ENCODE data around the gene LIME1.

The LIME1 gene

DNA sequence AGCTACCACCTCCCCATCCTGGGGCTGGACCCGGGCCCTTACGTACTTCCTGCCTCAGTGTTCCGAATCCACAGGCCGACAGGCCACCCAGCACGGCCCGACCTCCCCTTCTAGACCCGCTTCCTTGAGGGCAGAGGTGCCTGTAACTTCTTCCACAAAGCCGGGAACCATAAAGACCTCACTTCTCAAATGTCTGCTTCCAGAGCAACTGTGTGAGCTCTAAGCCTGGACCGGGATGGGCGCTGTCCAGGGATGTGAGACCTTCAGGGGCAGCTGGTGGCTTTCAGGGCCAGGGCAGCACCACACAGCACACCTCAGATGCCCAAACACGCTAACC, 12.4 kb downstream of the LIME1 start:
- in situ Hi-C loops (cut with MboI; ENCODE audit: low sequenced_read_pairs) = no loop called here

DNA sequence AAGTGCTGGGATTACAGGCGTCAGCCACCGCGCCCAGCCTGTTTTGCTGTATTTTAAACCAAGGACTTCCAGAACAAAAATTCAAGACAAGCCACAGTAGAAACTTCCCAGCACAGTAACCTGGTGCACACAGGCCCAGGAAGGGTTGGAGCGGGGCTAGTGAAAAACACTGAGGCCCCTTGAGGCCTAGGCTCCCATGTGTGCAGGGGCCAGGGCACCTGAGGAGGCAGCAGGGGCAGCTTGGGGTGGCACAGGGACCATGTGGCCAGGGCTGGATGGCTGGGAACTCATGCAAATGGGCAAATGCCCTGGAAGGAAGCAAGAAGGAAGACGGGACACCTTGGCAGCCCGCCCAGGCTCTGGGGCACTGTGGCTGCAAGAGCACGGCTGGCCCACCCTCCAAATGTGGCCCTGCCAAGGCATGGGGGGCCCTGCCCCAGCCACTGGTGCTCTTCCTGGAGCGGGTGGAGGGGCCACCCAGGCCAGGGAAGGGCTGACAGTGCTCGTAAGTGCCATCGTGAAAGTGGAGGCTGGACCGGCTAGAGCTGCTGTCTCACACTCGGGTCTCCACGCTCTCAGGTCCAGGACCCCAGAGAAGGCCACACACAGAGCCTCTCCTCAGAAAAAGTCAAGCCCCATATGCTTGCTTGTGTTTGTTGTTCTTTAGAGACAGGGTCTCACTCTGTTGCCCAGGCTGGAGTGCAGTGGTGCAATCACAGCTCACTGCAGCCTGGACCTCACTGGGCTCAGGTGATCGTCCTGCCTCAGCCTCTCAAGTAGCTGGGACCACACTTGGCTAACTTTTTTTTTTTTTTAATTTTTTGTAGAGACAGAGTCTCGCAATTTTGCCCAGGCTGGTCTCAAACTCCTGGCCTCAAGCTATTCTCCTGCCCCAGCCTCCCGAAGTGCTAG, 13.4 kb downstream of the LIME1 start:
- in situ Hi-C loops (cut with MboI; ENCODE audit: low sequenced_read_pairs) = no loop called here

DNA sequence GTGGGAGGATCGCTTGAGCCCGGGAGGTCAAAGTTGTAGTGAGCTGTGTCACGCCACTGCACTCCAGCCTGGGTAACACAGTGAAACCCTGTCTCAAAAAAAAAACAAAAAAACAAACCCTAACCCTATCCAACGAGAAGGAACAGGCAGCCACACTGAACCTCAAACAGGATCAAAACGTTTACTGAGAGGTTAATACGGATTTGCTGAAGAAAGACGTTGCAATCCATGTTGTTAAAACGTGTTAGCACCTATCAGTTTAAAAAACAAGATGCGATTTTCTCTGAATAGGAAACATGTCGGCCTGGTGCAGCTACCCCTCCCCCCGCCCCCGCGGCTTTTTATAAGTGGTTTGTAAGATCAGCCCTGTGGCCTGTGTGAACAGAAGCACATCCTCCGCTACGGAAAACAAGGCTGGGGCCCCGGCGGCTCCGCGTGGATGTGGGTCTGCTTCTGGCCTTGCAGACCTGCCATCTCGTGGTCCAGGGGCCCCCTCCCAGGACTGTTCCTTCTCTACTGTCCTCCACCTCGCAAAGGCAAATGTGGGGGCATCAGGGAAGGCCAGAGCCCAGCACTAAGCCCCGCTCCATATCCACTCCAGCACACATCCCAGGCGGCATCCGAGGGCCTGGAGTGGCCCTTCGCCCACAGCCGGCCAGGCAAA, 14.5 kb downstream of the LIME1 start:
- in situ Hi-C loops (cut with MboI; ENCODE audit: low sequenced_read_pairs) = no loop called here

DNA sequence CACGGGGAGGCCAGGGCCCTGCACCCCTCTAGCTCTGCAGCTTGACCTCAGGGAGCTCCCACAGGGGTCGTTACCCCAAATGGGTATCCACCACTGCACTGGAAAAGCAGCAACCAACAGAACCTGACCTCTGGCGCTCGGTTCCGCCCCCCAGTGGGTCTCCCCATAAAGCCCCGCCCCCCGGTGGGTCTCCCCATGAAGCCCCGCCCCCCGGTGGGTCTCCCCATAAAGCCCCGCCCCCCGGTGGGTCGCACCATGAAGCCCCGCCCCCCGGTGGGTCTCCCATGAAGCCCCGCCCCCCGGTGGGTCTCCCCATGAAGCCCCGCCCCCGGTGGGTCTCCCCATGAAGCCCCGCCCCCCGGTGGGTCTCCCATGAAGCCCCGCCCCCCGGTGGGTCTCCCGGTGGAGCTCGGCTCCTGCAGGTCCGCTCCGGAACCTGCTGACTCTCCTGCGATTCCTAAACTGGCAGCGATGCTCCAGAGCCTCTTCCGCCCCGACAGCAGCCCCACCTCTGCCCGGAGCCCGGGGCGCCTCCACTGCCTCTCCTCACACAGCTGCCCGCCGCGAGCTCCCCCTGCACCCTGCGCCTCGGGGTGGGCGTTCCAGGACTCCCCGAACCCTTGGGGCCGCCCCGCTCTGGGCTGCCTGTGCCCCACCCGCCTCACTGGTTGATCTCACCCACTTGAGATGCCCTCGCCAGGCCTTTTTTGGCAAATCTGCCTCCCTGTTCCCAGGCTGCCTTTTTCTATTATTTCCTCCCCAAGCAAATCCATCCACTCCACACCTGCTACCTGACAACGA, 15.2 kb downstream of the LIME1 start:
- in situ Hi-C loops (cut with MboI; ENCODE audit: low sequenced_read_pairs) = no loop called here

DNA sequence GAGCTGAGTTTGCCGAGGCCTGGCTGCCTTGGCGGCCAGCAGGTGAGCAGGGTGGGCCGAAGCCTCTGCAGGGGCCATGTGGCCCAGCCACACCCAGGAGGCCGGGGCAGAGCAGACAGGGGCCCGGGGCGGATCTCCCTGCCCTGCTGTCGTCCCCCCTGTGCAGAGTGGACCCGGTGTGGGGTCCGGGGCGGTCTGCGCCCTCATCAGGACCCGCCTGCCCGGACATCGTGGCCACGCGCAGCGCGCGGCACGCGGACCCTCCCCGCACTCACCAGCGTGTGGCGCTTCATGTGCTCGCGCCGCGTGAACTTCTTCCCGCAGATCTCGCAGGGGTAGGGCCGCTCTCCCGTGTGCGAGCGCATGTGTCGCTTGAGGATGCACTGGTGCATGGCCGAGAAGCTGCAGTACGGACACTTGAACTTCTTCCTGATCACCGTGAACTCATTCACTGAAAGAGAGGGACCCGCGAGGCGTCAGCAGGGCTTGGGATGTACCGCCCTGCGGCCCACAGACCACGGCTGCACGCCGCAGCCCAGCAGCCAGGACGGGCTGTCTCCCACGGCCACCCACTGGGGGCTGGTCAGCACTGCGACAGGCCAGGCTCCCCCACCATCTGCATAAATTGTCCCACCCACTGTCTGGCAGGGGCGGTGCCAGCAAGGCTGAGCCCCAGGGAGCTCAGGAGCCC, 16.1 kb downstream of the LIME1 start:
- in situ Hi-C loops (cut with MboI; ENCODE audit: low sequenced_read_pairs) = no loop called here

DNA sequence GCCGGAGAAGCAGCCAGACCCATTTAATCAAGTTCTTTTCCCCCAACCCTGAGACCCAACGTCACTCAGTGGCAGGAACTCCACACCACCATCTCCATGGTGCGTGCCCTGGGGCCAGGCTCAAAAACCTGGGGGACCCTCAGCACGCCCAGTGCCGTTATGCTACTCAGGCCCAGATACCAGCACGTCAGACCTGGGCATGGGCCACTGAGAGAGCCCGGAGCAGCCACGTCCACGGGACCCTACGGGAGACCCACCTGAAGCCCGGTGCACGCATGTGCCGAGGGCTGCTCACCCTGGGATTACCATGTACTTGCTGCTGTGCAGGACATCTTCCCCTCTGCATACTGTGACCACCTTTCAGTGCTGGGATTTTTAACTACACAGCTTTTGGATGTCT, 16.9 kb downstream of the LIME1 start:
- in situ Hi-C loops (cut with MboI; ENCODE audit: low sequenced_read_pairs) = no loop called here

DNA sequence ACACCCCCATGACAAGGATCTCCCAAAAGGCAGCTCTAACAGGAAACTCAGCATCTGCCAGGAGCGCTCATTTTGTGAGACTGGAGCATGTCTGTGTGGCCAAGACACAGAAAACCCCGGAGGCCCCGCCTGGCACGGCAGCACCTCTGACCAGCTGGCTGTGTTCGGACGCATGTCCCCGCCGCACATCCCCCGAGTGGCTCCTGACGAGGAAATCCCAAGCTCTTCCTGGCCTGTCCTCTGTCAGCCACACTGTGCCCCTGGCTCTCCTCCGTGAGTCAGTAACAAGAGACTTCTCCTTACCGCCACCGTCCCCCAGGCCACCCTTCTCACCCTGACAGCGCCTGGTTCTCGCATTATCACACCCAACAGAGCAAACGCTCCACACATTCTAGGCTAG, 17.5 kb downstream of the LIME1 start:
- in situ Hi-C loops (cut with MboI; ENCODE audit: low sequenced_read_pairs) = no loop called here

DNA sequence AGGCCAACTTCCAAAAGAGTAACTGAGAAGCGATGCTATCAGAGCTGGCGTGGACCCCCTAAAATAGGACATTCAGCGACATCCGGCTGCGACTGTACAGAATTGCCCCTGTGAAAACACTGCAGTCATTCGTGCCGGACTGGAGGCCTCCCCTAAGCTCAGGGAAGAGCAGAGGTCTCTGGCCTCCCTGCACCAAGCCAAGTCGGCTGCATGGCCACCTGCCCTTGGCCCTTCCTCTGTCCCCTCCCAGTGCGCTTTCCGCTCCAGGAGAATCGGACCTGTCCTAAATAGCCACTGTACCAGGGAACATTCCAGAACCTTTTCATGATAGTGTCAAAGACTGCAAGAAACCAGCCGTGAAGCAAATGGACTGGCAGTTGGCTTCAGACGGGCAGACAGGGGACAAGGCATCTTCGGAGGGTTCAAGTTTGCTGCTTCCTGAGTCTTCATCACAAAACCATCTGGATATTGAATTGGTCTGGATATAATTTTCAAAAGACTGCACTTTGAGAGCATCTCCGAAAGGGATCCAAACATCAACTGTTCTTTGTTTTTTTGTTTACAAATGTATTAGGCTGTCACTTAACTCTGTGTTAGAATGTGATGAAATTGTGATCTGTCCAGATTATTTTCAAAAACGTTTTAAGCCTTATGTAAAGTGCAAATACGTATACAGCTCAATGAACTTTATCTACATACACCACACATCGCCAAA, 19.6 kb downstream of the LIME1 start:
- in situ Hi-C loops (cut with MboI; ENCODE audit: low sequenced_read_pairs) = no loop called here

DNA sequence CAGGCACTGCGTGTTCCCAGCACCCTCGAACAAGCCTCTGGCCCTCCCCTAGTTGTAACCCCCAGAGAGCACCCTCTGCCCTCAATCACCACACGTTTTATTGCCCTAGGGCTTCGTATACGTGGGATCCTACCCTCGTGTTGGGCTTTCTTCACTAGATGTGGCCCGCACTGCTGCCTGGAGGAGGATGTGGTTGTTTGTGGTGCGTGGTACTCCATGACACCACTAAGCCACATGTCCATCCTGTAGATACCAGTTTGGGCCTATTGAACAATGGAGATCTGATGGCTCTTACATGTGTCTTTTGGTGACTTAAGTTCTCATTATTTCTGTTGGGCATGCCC, 20.2 kb downstream of the LIME1 start:
- in situ Hi-C loops (cut with MboI; ENCODE audit: low sequenced_read_pairs) = no loop called here

DNA sequence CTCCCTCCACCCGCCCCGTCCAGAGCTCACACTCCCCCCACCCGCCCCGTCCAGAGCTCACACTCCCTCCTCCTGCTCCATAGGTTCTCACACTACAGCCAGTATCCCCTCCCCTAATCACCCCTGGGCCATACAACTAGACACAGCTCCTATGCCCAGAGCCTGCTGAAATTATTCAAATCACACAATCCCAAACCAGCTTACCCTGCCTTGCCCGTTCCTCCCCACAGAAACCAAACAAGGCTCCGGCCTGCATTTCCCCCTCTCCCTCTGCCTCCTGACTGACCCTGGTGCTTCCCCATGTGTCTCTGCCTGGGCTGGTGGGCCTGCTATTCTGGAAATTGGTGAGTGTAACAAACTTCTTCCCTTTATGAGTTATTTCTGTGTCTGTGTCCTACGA, 21.7 kb downstream of the LIME1 start:
- in situ Hi-C loops (cut with MboI; ENCODE audit: low sequenced_read_pairs) = no loop called here

DNA sequence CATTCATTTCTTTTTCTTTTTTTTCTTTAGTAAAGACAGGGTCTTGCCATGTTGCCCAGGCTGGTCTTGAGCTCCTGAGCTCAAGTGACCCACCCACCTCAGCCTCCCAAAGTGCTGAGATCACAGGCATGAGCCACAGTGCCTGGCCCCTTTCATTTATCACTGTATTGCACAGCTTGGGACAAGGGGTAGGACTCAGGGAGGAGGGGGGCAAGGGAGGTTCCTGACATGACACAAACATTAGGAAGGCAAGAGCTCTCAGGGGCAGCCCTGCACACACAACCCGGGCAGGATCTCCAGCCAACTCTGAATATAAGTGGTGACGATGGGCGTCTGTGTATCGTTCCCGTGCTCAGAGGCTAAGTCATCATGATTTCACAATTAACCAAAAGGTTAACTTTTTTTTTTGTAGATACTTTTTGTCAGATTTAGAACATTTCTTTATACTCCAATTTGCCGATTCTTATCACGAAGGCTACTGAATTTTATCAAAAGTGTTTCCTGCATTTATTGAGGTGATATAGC, 23.0 kb downstream of the LIME1 start:
- in situ Hi-C loops (cut with MboI; ENCODE audit: low sequenced_read_pairs) = no loop called here

DNA sequence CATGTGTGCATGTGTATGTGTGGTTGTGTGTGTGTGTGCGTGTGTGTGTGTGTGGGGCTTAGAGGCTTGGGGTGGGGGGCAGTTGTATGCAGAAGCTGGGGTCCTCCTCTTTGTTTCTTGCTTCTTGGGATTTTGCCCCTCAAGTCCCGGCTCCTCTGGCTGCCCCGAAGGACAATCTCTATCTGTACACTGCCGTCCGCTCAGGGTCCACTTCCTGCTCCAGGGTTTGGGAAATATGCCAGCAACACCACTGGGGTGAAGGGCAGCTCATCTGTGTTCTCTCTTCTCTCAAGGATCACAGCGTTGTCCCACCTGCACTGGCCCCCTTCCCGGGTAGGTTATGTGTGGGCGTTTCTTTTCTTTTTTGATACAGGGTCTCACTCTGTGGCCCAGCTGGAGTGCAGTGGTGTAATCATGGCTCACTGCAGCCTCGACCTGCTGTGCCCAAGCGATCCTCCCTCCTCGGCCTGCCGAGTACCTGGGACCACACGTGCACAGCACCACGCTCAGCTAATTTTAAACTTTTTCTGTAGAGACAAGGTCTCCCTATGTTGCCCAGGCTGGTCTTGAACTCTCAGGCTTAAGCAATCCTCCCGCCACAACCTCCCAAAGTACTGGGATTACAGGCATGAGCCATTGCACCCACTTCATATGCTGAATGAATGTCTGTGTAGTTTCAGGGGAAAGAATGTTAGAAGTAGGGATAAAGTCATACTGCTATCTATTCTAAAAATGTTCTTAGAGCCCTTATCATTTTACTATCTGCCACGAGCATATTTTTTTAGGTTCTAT, 28.8 kb downstream of the LIME1 start:
- in situ Hi-C loops (cut with MboI; ENCODE audit: low sequenced_read_pairs) = no loop called here

DNA sequence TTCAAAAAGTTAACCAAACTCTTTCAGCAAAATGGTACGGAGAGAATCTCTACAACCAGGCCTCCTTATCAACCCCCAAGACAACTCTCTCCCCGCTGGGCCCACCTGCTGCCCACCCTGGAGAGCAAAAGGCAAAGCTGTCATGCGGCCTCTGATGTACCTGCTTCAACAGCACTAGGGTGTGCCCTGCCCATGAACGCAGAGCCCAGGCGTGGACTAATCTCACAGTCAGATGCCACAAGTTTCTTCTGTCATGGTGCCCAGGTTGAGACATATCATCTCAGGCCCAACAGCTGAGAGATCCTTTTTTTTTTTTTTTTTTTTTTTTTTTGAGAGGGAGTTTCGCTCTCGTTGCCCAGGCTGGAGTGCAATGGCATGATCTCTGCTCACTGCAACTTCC, 29.4 kb downstream of the LIME1 start:
- in situ Hi-C loops (cut with MboI; ENCODE audit: low sequenced_read_pairs) = no loop called here

DNA sequence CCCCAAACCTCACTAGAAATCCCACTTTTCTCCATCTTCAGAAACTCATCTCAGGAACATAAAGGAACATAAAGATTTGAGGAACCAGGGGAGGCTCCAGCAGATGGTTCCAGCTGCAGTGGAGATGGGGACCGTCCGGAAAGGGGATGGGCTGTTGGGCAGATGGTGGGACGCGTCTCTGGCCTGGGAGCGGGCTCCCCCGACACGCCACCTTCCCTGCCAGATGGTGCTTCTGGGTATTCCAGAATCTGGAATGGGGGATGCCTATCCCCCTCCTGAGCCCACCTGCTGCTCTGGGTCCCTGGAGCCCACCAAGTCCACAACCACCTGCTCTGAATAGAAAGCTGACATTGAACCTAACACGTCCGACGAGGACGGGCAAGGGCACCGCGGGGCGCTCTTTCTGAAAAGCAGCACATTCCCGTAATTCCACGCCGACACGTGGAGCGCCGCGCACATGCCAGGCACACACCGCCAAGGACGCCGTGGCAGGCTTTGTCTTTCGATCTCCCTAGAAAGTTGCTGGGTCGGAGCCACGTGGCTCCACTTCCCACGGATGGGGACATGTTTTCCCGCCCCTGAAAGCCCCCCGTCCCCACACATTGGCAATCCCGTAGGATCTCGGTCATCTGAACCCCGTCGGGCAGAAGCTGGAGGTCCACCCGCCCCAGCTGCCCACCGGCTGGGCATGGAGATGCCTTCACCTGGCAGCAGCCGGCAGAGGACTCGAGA, 30.4 kb downstream of the LIME1 start:
- in situ Hi-C loops (cut with MboI; ENCODE audit: low sequenced_read_pairs) = no loop called here

DNA sequence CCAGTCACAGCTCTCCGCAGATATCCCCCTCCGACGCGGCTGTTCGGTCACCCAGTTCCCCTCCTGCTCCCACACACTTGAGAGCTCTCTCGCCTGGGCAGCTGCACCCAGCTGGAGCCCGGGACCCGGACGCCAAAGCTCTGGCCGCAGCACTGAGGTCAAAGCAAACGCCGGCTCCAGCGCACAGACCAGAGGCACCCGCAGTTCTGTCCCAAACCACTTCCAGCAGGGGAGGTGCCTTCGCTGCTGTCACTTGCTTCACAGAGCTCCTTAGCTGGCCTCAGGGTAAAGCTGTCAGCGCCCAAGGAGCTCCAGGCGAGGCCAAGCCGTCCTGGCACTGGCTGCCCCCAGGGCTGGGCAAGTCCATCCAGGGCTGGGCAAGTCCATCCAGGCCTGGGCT, 31.0 kb downstream of the LIME1 start:
- in situ Hi-C loops (cut with MboI; ENCODE audit: low sequenced_read_pairs) = no loop called here

DNA sequence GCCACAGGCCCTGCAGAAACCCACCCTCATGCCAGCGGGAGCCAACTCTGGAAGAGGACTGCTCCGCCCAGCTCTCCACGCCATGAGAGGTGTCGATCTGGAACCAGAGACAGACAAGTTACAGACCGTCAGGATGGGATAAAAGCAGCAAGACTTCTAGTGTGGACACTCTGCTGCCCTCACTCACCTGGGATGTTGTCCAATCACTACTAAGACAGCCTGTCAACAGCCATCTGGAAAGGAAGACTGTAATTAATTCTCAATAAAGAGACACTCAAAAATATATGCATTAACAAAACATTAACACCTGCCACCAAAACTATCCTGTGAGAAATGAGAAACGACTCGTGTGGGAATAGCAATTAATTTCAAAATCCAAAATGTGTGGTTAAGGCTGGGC, 31.4 kb downstream of the LIME1 start:
- in situ Hi-C loops (cut with MboI; ENCODE audit: low sequenced_read_pairs) = no loop called here

DNA sequence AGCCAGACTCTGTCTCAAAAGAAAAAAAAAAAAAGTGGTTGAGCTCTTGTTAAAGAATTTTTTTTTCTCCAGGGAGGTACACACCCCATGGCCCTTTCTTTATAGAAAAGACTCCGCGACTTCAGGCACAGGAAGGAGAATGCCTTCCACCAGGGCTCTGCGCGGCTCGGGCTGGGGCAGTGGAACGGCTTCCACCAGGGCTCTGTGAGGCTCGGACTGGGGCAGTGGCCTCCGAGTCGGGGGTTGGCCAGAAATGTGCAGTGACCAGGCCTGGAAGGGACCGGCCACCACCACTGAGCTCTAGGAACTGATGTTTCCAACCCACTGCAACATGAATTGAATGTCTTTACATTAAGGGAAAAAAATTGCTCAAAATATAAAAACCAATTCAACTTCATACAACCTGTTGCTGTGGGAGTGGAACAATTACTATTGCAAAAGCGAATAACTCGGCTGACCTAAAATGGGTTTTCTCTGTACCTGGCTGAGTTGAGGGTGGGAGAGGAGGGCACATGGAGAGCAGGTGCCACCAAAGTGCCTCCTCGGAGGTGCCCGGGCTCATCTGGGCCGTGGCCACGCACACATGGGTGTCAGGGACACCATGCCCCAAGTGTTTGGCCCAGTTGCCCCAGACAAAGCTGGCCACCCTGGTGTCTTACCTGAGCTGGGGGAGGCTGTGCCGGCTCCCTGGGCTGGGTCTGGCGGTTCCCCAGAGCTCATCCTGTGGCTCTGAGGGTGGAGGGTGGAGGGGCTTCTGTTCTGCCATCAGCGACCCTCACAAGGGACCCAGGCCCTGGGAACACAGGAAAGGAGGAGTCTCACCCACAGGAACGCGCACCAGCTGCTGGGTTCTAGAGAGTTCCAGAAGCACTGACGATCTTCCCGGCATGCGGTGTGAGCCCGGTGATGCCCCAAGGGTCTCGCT, 32.4 kb downstream of the LIME1 start:
- in situ Hi-C loops (cut with MboI; ENCODE audit: low sequenced_read_pairs) = no loop called here
